ENCODE measurements around the gene CDK6. TPM values are rescaled to one million over a fixed set of nuclear protein-coding genes. Genes with fewer than 3 reads are reported as not detected.

CDK6 gene
- polyA plus RNA-seq, 1 donor (not counting 4 experiments of a cell fraction or from before 2014, with no cell fraction given) = 53.5 TPM

DNA sequence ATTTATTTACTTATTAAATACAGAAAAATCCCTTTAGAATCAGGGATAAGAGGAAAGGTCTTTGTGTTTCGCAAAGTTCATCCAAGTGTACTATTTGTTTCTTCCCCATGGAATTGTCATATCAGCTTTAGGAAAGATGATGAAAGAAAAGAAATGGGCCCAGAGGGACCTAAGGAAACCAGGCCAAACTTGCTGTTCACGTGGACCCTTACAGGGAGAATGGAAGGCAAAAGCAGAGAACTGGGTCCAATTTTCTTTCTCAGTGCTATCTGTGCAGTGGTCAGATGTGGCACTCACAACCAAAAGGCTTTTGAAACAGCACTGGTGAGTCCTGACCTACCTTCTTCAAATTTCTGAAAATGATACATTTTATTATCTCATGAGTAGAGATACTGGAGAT is 192.6 kb downstream of the CDK6 start:
- no peak for DNase-seq (ENCODE audit: low read depth, low spot score)
- dilution Hi-C loops (cut with MboI; ENCODE audit: extremely low pct_ligation_motif_present, low sequenced_read_pairs) = no loop called here
- H3K9me3 ChIP-seq (ENCODE audit: control insufficient read depth, low read depth, low read length) = no peaks in the 10 kb centered on the region
- H3K4me3 ChIP-seq (ENCODE audit: control insufficient read depth in 2 of 3, extremely low read depth in 1 of 3, insufficient read depth in 2 of 3, low read depth in 1 of 3, low read length in 3 of 3) = no peak overlapping the region
- H3K9ac ChIP-seq (ENCODE audit: control insufficient read depth, extremely low read depth, insufficient read depth, low read length) = no peak overlapping the region
- no peak overlapping the region for H3K27ac ChIP-seq (ENCODE audit: control insufficient read depth, insufficient read depth, low read length)
- H3K9me1 ChIP-seq (ENCODE audit: control insufficient read depth, extremely low read depth, insufficient read depth, low read length) = no peaks in the 10 kb centered on the region
- no peaks in the 10 kb centered on the region for H4K20me1 ChIP-seq (ENCODE audit: control insufficient read depth, extremely low read depth, insufficient read depth, low read length)
- no peak overlapping the region for H2AFZ ChIP-seq (ENCODE audit: control insufficient read depth, low read length)
- peaks cover 39% of the 10 kb centered on the region for H3K79me2 ChIP-seq (ENCODE audit: control insufficient read depth, insufficient read depth, low read length)
- no peak for TF ChIP-seq EZH2 (IDR thresholded peaks at IDR 0.05; ENCODE audit: low read length)
- TF ChIP-seq CTCF (optimal IDR thresholded peaks at IDR 0.05 in 1 of 3, IDR thresholded peaks at IDR 0.05 in 1 of 3, conservative IDR thresholded peaks at IDR 0.05 in 1 of 3; ENCODE audit: extremely low read depth in 1 of 3, insufficient read depth in 2 of 3, low read length in 3 of 3) = no peak
- peaks cover 34% of the 10 kb centered on the region for H3K4me1 ChIP-seq (ENCODE audit: control insufficient read depth, extremely low read depth, insufficient read depth, low read length)
- H3K27me3 ChIP-seq (ENCODE audit: control insufficient read depth, extremely low read depth, insufficient read depth, low read length) = no peaks in the 10 kb centered on the region
- FAIRE-seq = no peak
- peaks cover 0 to 12% of the 10 kb centered on the region in 2 experiments for H3K36me3 ChIP-seq (ENCODE audit: control insufficient read depth in 2 of 2, extremely low read depth in 1 of 2, insufficient read depth in 2 of 2, low read length in 2 of 2)
- no peak overlapping the region for H3K4me2 ChIP-seq (ENCODE audit: control insufficient read depth, extremely low read depth, insufficient read depth, low read depth, low read length)

GRCh38 chr7:92641921-92642511 is 194.4 kb downstream of the CDK6 start:
- H3K9me3 ChIP-seq (ENCODE audit: control insufficient read depth, low read depth, low read length) = no peaks in the 10 kb centered on the region
- H3K9me1 ChIP-seq (ENCODE audit: control insufficient read depth, extremely low read depth, insufficient read depth, low read length) = peaks cover 2% of the 10 kb centered on the region
- no peaks in the 10 kb centered on the region for H4K20me1 ChIP-seq (ENCODE audit: control insufficient read depth, extremely low read depth, insufficient read depth, low read length)
- peak; percentile 68 for FAIRE-seq
- peak overlapping the region; percentile 35 for H3K4me2 ChIP-seq (ENCODE audit: control insufficient read depth, extremely low read depth, insufficient read depth, low read depth, low read length)
- TF ChIP-seq CTCF (optimal IDR thresholded peaks at IDR 0.05 in 1 of 3, IDR thresholded peaks at IDR 0.05 in 1 of 3, conservative IDR thresholded peaks at IDR 0.05 in 1 of 3; ENCODE audit: extremely low read depth in 1 of 3, insufficient read depth in 2 of 3, low read length in 3 of 3) (no peak), EZH2 (IDR thresholded peaks at IDR 0.05; ENCODE audit: low read length) (no peak)
- H3K4me1 ChIP-seq (ENCODE audit: control insufficient read depth, extremely low read depth, insufficient read depth, low read length) = peaks cover 30% of the 10 kb centered on the region
- peak overlapping the region; percentile 42 for H3K9ac ChIP-seq (ENCODE audit: control insufficient read depth, extremely low read depth, insufficient read depth, low read length)
- H3K79me2 ChIP-seq (ENCODE audit: control insufficient read depth, insufficient read depth, low read length) = peaks cover 46% of the 10 kb centered on the region
- DNase-seq (ENCODE audit: low read depth, low spot score) = no peak
- H2AFZ ChIP-seq (ENCODE audit: control insufficient read depth, low read length) = no peak overlapping the region
- H3K36me3 ChIP-seq (ENCODE audit: control insufficient read depth in 2 of 2, extremely low read depth in 1 of 2, insufficient read depth in 2 of 2, low read length in 2 of 2) = peaks cover 3 to 12% of the 10 kb centered on the region in 2 experiments
- H3K27me3 ChIP-seq (ENCODE audit: control insufficient read depth, extremely low read depth, insufficient read depth, low read length) = no peaks in the 10 kb centered on the region
- H3K27ac ChIP-seq (ENCODE audit: control insufficient read depth, insufficient read depth, low read length) = peak overlapping the region; percentile 91
- dilution Hi-C loops (cut with MboI; ENCODE audit: extremely low pct_ligation_motif_present, low sequenced_read_pairs) = no loop called here
- no peak overlapping the region for H3K4me3 ChIP-seq (ENCODE audit: control insufficient read depth in 2 of 3, extremely low read depth in 1 of 3, insufficient read depth in 2 of 3, low read depth in 1 of 3, low read length in 3 of 3)

Measured in keratinocyte (primary cell).